Stimulated activated CD4-positive, alpha-beta T cell treated with anti-CD3 and anti-CD28 coated beads, TNF-alpha, amount 100 ng/mL, for 24 hours (primary cell): ENCODE results near the gene CPAMD8.
A peak's percentile ranks its signal among the peaks of the same experiment; 100 is the strongest.
"Not testable (repeated sequence)": the region's sequence is repeated elsewhere in the genome, so short reads cannot be mapped to it uniquely, and the experiment has no call there.

Source experiments
- DNase-seq, 3 experiments: peaks; one replicate each; pipeline ENCODE4 v3.0.0-alpha.2; 2020; ENCODE audit warnings: low read depth in 3 of 3

CPAMD8 gene

DNA sequence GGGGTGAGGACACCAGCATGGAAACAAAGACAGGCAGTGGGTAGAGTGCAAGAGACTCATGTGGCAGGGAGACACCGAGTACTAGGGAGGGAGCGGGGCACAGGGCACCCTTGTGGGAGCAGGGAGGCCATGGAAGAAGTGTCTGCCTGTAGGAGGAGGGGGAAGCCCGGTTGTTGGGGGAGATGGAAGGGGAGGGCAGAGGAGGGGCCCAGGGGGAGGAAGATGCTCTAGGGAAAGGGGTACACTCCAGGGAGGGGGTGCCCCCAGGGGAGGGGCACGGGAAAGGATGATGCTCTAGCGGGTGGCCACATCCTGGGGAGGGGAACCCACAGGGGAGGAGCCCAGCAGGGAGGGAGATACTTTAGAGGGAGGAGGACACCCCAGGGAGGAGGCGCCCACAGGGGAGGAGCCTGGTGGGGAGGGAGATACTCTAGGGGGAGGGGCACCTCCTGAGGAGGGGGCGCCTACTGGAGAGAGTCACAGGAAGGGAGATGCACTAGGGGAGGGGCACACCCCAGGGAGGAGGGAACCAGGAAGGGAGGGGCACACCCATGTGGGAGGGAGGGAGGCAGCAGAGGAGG, 24.9 kb downstream of the CPAMD8 start:
- DNase-seq = peak; percentile 10 to 58 (median 17)

- DNase-seq = no peak
Observed at GRCh38 chr19:16998635-16999194, 27.9 kb downstream of the CPAMD8 start.

- not testable (repeated sequence) for DNase-seq
Observed at GRCh38 chr19:16996838-16997490, 29.6 kb downstream of the CPAMD8 start.

DNA sequence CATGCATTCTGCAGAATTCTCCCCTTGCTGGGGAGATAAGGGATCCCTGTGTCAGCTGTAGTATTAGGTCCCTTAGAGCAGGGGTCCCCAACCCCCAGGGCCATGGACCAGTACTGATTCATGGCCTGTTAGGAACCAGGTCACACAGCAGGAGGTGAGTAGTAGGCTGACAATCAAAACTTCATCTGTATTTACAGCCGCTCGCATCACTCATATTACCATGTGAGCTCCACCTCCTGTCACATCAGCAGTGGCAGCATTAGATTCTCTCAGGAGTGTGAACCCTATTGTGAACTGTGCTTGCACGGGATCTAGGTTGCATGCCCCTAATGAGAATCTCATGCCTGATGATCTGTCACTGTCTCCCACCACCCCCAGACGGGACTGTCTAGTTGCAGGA, 37.9 kb downstream of the CPAMD8 start:
- DNase-seq = no peak

- DNase-seq = no peak
Observed at GRCh38 chr19:16985403-16985802, 41.2 kb downstream of the CPAMD8 start.

DNA sequence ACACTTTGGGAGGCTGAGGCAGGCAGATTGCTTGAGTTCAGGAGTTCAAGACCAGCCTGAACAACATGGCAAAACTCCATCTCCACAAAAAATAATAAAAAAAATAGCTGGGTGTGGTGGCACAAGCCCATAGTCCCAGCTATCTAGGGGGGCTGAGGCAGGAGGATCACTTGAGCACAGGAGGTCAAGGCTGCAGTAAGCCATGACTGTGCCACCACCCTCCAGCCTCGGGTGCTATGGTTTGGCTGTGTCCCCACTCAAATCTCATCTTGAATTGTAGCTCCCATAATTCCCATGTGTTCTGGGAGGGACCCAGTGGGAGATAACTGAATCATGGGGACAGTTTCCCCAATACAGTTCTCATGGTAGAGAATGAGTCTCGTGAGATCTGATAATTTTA, 44.0 kb downstream of the CPAMD8 start:
- DNase-seq = not testable (repeated sequence)

- no peak for DNase-seq
Observed at GRCh38 chr19:16978839-16979802, 47.5 kb downstream of the CPAMD8 start.

DNA sequence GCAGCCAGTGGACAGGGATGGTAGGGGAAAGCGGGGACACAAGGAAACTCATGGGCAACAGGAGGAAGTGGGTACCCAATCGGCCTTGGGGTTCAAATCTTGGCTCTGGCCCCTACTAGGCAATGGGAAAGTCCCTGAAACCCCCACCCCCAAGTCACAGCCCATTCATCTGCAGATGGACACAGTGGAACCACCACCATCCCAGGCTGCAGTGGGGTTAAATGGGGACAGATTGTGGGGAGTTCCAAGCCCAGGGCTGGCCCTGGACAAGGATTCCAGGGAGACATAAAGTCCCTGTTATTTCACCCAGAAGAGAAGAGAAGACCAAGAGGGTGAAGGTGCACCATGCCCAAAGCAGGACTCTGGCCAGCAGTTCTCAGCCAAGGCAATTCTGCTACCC, 48.5 kb downstream of the CPAMD8 start:
- no peak for DNase-seq

GRCh38 chr19:16977306-16977705, 49.3 kb downstream of the CPAMD8 start:
- DNase-seq = no peak

GRCh38 chr19:16976446-16976845, 50.2 kb downstream of the CPAMD8 start:
- no peak for DNase-seq

GRCh38 chr19:16970821-16971220, 55.8 kb downstream of the CPAMD8 start:
- no peak for DNase-seq

GRCh38 chr19:16969135-16969534, 57.5 kb downstream of the CPAMD8 start:
- no peak for DNase-seq

DNA sequence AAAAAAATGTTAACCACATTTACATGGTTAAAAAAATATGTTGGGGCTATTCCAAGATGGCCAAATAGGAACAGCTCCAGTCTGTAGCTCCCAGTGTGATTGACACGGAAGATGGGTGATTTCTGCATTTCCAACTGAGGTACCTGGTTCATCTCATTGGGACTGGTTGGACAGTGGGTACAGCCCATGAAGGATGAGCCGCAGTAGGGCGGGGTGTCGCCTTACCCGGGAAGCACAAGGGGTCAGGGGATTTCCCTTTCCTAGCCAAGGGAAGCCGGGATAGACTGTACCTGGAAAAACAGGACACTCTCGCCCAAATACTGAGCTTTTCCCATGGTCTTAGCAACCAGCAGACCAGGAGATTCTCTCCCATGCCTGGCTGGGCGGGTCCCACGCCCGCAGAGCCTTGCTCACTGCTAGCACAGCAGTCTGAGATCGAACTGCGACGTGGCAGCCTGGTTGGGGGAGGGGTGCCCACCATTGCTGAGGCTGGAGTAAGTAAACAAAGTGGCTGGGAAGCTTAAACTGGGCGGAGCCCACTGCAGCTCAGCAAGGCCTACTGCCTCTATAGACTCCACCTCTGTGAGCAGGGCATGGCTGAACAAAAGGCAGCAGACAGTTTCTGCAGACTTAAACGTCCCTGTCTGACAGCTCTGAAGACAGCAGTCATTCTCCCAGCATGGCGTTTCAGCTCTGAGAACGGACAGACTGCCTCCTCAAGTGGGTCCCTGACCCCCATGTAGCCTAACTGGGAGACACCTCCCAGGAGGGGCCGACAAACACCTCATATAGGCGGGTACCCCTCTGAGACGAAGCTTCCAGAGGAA, 65.4 kb downstream of the CPAMD8 start:
- not testable (repeated sequence) for DNase-seq

- DNase-seq = not testable (repeated sequence)
Observed at GRCh38 chr19:16958277-16958676, 68.3 kb downstream of the CPAMD8 start.

DNA sequence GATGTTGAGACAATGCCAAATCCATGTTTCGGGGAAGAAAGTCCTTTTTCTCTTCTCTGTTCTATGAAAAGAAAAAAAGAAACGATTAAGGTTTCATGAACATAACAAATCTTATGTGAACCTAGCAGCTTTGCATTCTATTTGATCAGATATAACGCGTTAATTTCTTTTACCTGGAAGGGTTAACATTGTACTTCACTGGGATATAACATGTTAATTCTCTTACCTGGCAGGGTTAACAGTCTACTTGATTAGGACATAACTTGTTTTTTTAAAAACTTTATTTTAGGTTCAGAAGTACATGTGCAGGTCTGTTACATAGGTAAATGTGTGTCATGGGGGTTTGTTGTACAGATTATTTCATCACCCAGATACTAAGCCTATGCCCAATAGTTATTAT, 68.8 kb downstream of the CPAMD8 start:
- no peak for DNase-seq

DNA sequence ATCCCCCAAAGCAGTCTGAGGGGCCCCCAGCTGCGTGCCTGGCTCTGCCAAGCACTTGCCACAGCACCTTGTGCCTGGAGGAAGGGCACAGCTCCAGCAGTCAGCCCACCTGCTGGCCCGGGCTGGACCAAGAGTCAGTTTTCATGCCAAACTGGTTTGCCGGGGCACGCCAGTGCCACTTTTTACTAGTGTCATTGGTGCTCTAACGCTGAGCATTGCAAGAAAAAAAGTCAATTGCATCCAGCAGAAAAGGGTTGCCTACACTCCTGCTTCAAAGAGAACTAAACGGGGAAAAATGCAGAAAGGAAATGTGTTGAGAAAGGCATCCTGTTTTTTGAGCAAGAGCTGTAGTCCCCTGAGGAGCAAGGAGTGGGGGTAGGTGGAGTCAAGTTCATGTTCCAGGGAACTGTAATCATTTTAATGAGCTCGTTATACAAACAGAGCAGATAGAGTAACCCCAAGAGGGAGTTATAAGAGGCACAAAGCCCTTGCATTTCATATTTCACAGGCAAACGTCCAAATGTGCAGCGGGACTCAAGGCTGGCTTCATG, 69.4 kb downstream of the CPAMD8 start:
- no peak for DNase-seq

DNA sequence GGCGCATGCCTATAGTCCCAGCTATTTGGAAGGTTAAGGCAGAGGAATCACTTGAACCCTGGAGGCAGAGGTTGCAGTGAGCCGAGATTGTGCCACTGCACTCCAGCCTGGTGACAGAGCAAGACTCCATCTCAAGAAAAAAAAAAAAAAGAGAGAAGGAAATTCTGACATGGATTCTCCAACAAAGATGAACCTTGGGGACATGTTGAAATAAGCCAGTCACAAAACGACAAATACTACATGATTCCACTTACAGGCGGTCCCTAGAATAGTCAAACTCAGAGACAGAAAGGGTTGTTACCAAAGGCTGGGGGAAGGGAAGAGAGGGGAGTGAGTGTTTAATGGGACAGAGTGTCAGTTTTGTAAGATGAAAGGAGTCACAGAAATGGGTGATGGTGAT, 71.4 kb downstream of the CPAMD8 start:
- DNase-seq = no peak

- DNase-seq = no peak
Observed at GRCh38 chr19:16952046-16952445, 74.6 kb downstream of the CPAMD8 start.

GRCh38 chr19:16951529-16951928, 75.1 kb downstream of the CPAMD8 start:
- DNase-seq = no peak

DNA sequence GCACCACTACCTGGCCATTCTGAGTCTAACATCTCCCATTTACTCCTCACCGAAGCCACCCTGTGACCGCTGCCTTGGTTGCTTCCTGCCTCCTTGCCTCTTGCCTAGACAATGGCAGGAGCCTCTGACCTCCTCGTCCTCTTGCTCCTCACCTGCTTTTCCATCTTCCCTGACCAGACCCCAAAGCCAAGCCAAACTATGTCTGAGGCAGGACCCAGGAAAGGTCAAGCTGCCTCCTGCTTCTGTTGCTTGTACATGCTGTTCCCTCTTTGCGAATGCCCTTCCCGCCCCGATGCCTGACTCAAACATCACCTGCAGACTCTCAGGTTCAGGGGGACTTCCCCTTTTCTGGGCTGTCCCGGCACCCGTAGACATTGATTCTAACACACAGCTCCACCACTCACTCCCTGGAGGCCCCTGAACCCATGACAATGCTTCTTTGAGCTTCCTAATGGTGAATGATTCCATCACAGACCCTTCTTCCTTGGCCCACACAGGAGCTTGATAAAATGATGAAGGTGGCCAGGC, 77.0 kb downstream of the CPAMD8 start:
- DNase-seq = no peak
